Colonic mucosa (tissue), 4 donors: Measurements from ENCODE around the gene PLXND1. TPM values are rescaled to one million over a fixed set of nuclear protein-coding genes. Genes with fewer than 3 reads are reported as not detected.

ENCODE experiments used
- DNase-seq: peaks from one replicate; pipeline ENCODE4 v3.0.0-alpha.2; 2020
- H3K27ac ChIP-seq: fragments of 200-600 bp; one replicate; pipeline ENCODE4 v1.8.0; 2021
- H3K27me3 ChIP-seq: fragments of 200-600 bp; one replicate; pipeline ENCODE4 v1.8.0; 2021
- H3K36me3 ChIP-seq: fragments of 200-600 bp; one replicate; pipeline ENCODE4 v1.8.0; 2021
- H3K4me1 ChIP-seq: fragments of 200-600 bp; one replicate; pipeline ENCODE4 v1.8.0; 2021; ENCODE audit warnings: mild to moderate bottlenecking
- H3K4me3 ChIP-seq: fragments of 200-600 bp; one replicate; pipeline ENCODE4 v1.8.0; 2021
- H3K9ac ChIP-seq, 2 donors: one replicate each; pipeline ENCODE4 v1.7.0; 2013; ENCODE audit warnings: control low read depth in 2 of 2, low read depth in 2 of 2, low read length in 2 of 2
- H3K9me3 ChIP-seq: fragments of 200-600 bp; one replicate; pipeline ENCODE4 v1.8.0; 2021
- intact Hi-C: fragments of 100-400 bp; cut with DNase I; formaldehyde crosslinking; loops from one replicate; pipeline ENCODE4 v1.14.1; 2022
- total RNA-seq, 2 donors: library from RNA; stranded (reverse); fragmentation: NEBNext Ultra II Directional in 1 of 2; extraction: Animal tissue kit (Norgen Biotek cat#: 25700) in 1 of 2; gene quantifications; one replicate each; pipeline ENCODE4 v1.2.1, GENCODE V29; 2021
- TF ChIP-seq, protein P1 (sequence below): fragments of 200-600 bp; IDR thresholded peaks from one replicate; pipeline ENCODE4 v1.8.0; 2022; ENCODE audit warnings: antibody characterized with exemption, mild to moderate bottlenecking
- donor health status: healthy.
- donor health status: DM: no; HTN: no; CAD: no.
- donor health status: DM: no; HTN: no; CAD: no.

The PLXND1 gene
- total RNA-seq, 2 donors from 2014 or later: 25.6 to 26.7 TPM

DNA sequence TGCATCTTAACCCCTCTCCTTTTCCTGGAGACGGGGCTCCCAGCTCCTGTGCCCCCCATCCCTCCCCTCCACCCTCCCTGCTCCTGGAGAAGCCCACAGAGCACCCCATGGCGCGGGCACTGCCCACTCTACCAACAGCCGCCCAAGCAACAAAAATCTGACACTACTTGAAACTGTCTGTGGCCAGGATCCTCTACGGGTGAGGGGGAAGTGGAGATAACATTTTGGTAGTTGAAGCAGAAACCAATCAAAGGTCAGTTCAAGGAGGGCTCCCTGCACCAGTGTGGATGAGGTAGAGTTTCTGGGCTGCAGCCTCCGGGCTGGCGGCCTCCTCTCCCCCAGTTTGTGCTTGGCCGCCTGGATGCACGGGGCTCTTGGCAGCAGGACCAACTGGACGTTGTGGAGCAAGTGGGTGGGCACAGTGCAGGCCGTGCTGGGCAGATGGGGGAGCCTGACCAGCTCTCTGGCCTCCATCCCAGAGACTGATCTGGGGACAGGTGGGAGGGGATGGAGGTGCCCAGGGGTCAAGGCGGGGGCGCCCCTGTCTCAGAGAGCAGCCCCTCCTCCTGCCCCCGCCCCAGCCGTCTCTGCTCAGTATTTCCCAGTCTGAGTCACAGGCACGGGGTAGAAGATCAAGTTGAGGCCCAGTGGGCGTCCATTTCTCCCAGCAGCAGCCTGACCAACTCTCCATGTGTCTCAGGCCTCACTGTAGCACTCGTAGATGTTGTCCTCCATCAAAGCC, 50.7 kb downstream of the PLXND1 start:
- TF ChIP-seq, protein P1, sequence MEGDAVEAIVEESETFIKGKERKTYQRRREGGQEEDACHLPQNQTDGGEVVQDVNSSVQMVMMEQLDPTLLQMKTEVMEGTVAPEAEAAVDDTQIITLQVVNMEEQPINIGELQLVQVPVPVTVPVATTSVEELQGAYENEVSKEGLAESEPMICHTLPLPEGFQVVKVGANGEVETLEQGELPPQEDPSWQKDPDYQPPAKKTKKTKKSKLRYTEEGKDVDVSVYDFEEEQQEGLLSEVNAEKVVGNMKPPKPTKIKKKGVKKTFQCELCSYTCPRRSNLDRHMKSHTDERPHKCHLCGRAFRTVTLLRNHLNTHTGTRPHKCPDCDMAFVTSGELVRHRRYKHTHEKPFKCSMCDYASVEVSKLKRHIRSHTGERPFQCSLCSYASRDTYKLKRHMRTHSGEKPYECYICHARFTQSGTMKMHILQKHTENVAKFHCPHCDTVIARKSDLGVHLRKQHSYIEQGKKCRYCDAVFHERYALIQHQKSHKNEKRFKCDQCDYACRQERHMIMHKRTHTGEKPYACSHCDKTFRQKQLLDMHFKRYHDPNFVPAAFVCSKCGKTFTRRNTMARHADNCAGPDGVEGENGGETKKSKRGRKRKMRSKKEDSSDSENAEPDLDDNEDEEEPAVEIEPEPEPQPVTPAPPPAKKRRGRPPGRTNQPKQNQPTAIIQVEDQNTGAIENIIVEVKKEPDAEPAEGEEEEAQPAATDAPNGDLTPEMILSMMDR: no peak
- Histone ChIP-seq H3K4me1 (no peaks in the 10 kb centered on the region), H3K27ac (no peak overlapping the region), H3K36me3 (no peaks in the 10 kb centered on the region), H3K4me3 (no peak overlapping the region), H3K9ac (no peak overlapping the region), H3K9me3 (no peaks in the 10 kb centered on the region), H3K27me3 (no peaks in the 10 kb centered on the region)
- DNase-seq: no peak
- intact Hi-C loops: no loop called here

DNA sequence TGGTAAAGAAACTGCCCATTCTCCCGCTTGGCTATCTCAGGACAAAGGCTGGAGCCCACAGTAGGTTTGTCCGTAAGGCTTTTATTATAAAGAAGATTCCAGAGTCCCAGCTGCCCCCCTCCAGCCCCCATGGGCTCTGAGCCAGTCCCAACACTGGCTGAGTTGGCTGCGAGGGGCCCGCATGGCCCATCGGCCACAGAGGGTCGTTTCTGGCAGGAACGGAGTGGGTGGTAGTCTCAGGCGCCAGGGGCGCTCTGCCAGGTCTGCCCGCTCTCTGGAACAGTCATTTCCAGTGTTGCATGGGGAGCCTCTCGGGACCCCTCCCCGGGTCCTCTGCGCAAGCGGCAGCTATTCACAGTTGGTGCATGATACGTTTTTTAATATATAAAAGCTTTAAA, 51.3 kb downstream of the PLXND1 start:
- H3K27me3 ChIP-seq: no peaks in the 10 kb centered on the region
- DNase-seq: no peak
- H3K9me3 ChIP-seq: no peaks in the 10 kb centered on the region
- no peak overlapping the region for H3K27ac ChIP-seq
- H3K36me3 ChIP-seq: no peaks in the 10 kb centered on the region
- no peak overlapping the region for H3K4me3 ChIP-seq
- no peak overlapping the region for H3K9ac ChIP-seq
- H3K4me1 ChIP-seq: no peaks in the 10 kb centered on the region
- intact Hi-C loops: no loop called here
- TF ChIP-seq, protein P1: no peak

DNA sequence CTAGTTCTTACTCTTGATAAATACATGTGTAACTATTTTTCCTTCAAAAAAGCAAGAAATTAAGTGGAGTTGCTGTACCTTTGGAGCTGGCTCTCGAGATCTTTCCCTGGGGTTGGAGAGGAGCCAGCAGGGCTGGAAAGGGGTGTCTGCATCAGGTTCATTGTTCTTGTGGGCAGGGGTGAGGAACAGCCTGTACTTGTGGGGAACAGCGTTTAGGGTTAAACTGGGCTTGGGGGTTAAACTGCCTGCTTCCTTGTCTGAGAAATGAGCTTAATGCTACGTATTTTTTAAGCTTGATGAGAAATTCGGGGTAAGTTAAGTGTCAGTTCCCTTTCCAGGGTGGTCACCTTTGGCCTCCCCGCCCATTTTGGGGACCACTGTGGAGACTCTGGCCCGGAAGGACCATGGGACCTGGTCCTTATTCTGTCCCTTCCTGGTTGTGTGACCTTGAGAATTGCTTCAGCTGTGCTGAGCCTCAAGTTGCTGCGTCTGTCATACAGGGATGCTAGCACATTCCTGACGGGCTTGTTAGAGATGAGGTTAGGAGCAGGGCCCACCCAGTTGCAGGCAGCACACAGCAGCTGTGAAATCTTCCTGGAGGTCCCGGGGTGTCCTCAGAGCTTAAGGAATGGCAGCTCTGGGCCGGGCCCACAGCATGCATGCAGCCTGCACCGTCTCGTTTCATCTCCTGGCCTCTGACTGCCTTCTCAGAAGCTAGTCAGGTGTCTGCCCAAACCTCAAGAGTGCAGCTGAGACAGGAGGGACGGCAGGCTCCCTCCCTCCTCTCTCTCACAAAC, 51.9 kb downstream of the PLXND1 start:
- Histone ChIP-seq H3K9ac (no peak overlapping the region), H3K27ac (no peak overlapping the region), H3K27me3 (no peaks in the 10 kb centered on the region), H3K4me1 (no peaks in the 10 kb centered on the region), H3K36me3 (no peaks in the 10 kb centered on the region), H3K9me3 (no peaks in the 10 kb centered on the region), H3K4me3 (no peak overlapping the region)
- TF ChIP-seq, protein P1: no peak
- DNase-seq: no peak
- intact Hi-C loops: no loop called here

DNA sequence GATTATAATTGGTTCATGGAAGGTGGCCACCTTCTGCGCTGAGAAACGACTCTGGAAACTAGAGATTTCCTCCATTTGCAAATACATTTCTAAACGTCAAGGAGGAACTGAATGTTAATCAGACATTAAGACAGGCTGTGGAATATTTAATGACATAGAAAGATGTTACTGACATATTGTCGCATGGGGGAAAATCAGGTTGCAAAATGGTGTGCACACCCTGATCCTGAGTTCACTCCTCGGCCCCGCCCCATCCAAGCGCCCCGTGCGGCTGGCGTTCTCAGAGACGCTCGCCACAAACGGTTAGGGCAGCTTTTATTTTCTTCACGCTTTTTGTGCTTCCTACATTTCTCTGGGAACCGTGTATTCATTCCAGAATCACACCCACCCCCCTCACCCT, 52.8 kb downstream of the PLXND1 start:
- TF ChIP-seq, protein P1: no peak
- DNase-seq: no peak
- H3K9me3 ChIP-seq: no peaks in the 10 kb centered on the region
- H3K27ac ChIP-seq: no peak overlapping the region
- H3K4me3 ChIP-seq: no peak overlapping the region
- H3K4me1 ChIP-seq: no peaks in the 10 kb centered on the region
- H3K36me3 ChIP-seq: no peaks in the 10 kb centered on the region
- H3K27me3 ChIP-seq: no peaks in the 10 kb centered on the region
- intact Hi-C loops: no loop called here
- H3K9ac ChIP-seq: no peak overlapping the region

DNA sequence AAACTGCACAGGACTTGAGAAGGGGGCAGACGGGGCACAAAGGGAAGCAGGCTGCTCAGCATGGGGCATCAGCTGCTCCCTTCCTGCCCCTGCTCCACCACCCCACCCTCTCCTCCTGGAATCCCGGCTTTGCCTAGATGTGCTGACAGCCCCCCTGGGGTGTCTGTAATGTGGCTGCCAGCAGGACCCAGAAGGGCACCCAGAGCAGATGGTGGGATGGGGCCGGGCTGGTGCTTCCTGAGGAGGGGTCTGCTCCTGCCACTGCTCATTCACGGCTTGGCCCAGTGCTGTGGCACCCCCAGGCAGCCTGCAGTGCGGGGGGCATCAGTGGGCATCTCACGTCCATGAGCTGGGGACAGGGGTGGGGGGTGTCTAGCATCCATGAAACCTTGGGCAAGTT, 53.3 kb downstream of the PLXND1 start:
- Histone ChIP-seq H3K4me1 (no peaks in the 10 kb centered on the region), H3K9ac (no peak overlapping the region), H3K9me3 (no peaks in the 10 kb centered on the region), H3K36me3 (no peaks in the 10 kb centered on the region), H3K4me3 (no peak overlapping the region), H3K27me3 (no peaks in the 10 kb centered on the region), H3K27ac (no peak overlapping the region)
- TF ChIP-seq, protein P1: no peak
- DNase-seq: no peak
- intact Hi-C loops: no loop called here
